NAMALWA (cell line): ENCODE results near the gene PTGR3.

Experiments used
- DNase-seq: peaks from one replicate; pipeline ENCODE4 v3.0.0-alpha.2; 2015; ENCODE audit warnings: low spot score

The PTGR3 gene

DNA sequence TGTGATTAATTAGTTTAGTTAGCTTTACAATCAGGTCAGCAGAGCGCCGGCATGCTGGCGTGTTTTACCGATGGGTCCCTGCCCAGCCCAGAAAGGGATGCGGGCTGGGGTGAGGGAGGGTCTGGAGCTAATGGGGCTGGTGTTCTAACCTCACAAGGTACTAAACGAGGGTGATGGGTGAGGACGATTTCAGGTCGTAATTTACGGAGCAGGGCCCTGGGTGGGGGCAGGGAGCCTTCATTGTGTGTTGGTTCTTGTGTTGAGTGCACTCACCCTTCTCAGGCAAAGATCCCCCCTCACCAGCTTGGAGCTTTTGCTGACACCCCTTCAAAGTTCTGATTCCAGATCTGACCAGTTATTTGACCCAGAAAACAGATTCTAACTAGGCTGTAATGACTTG is 39.5 kb downstream of the PTGR3 start:
- DNase-seq, result no peak

DNA sequence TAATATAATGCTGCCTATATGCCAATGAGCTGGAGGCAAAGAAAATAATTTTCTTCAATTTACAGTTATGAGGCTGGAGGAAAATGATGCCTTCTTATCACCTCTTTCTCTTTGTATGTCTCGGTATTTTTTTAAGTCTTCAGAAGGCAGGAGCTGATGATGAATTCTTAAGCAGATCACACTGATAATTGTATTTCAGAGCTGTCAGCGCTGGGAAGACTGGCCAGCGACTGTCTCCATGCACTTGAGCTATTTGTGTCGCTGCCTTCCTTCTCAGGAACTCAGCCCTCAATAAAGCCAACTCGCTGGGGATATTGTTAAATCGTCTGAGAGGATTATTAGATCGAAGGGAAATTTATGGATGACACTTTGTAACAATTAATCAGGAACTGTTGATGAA is 40.3 kb downstream of the PTGR3 start:
- no peak for DNase-seq

DNA sequence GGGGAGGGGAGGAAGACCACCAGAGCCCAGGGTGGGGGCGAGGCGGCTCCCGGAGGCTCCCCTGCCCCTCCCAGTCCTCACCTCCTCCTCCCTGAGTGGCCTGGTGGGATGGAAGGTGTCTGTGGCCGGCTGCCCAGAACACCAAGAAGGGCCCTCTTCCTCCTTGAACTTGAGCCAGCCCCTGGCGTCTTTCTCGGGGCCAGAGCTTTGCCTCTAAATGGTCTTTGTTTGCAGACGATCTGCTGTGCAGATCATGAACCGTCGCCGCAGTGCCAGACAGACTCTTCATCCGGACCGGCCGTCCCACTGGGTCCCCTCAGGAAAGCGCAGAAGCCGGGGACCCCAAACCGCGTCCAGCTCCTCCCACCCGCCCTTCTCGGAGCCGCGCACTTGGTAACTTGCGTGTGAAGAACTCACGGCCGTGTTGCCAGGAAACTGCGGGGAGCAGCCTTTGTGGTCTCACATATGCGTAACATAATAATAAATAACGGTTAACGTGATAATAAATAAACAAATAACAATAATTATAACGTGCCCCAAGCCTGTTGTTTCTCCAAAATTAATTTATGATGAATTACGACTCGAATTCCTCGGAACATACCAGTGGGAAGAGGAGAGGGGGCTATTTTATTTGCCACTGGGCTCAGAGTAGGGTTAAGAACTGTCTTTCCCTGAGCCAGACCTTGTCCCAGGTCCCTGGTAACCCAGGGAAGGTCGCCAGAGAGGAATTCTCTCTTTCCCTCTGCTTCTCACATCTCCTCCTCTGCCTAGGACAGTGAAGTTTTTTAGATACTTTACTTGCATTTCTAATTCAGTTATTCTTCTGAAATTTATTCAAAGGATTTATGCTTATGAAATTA is 41.0 kb downstream of the PTGR3 start:
- no peak for DNase-seq

DNA sequence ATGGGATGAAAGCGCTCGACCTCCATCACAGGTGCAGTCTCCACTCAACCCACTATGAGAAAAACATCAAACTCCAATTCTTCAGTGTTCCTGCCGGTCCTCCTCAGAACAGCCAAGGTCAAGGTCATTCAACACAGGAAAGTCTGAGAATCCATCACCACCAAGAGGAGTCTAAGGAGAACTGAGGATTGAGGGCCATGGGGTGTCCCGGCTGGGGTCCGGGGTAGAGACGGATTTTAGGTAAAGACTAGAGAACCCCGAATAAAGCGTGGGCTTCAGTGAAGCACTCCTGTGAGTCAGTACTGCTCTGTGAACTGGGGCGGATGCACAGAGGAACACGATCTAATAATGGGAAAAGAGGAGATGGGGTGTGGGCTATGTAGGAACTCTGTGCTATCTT is 41.8 kb downstream of the PTGR3 start:
- DNase-seq, result no peak

DNA sequence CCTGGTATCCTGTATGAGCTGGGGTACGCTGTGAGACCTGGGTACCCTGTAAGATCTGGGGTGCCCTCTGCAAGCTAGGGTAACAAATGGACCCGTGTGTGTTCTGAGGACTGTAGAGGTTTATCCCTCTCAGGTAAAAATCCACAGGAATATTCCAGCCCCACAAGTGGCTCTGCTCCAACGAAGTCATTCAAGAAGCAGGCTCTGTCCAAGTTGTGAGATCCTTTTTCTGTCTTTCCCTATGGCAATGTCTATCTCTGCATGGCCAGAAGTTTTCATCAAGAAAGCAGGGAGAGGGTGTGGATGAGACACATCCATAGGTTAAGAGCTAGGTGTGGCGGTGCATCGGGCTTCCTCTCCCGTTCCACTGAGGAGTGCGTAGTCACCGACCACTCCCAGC is 43.0 kb downstream of the PTGR3 start:
- DNase-seq, result no peak

DNA sequence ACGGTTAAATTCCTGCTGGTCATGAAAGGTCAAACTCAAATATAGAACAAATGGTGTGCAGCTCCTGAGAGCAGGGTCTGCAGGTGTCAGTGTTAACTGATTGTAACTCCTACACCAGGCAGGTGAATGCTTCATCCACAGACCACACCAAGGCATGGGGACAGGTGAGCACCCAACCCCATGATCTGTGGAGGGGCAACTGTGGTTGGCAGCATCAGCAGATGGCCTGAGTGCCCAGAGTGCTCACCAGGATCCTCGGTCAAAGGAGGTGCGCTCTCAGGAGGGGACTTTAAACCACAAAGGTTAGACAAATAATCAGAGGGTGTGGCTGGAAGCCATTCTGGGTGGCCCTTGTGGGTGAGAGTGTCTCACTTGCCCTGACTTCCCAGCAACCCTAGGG is 44.5 kb downstream of the PTGR3 start:
- no peak for DNase-seq

DNA sequence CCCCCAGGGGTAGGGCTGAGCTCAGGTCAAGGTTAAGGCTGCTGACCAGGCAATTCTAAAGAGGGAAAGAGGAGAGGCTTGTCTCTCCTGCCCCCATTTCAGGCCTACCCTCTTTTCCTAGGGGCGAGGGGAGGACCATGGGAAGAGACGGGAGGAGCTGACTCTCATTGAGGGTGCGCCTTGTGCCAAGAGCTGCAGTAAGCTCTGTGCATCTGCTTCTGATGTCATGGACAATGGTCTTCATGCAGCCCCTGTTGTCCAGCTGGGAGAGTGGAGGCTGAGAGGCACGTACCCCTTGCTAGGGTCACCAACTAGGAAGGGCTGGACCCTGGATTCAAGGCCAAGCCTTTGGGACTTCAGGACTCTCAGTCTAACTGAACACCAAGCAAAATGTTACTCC is 45.2 kb downstream of the PTGR3 start:
- DNase-seq, result no peak

DNA sequence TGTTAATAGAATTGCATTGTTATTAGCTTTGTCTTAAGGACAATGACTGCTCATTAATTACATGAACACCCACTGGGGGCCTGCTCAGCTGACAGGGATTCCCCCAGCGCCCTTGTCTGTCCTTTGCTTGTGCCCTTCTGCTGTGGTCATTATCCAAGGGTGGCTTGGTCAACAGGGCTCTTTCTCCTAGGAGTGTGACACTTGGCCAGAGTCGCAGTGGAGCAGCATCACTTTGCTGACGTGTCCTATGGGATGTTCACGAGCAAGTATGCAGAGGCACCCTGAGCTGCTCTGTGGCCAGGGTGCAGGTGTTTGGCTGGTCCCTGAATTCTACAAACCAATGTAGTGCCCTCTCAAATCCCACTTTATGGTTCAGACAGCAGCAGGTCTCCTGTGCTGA is 46.0 kb downstream of the PTGR3 start:
- no peak for DNase-seq

DNA sequence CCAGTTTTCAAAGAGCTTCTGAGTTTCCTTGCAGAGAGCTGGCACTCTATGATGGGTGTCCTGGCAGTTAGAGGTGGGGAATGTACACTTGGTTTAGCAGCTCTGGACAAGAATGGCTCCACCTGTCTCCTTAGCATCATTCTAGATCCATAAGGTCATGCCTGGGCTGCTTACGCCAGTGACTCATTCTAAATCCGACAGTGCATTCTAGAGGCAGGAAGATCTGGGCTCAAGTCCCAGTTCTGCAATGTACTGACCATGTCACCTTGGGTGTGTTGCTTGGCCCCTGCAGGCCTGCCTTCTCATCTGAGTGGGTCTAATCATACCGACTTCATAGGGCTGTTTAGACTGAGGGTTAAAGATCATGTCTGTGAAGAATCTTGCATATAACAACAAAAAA is 46.5 kb downstream of the PTGR3 start:
- DNase-seq, result no peak

DNA sequence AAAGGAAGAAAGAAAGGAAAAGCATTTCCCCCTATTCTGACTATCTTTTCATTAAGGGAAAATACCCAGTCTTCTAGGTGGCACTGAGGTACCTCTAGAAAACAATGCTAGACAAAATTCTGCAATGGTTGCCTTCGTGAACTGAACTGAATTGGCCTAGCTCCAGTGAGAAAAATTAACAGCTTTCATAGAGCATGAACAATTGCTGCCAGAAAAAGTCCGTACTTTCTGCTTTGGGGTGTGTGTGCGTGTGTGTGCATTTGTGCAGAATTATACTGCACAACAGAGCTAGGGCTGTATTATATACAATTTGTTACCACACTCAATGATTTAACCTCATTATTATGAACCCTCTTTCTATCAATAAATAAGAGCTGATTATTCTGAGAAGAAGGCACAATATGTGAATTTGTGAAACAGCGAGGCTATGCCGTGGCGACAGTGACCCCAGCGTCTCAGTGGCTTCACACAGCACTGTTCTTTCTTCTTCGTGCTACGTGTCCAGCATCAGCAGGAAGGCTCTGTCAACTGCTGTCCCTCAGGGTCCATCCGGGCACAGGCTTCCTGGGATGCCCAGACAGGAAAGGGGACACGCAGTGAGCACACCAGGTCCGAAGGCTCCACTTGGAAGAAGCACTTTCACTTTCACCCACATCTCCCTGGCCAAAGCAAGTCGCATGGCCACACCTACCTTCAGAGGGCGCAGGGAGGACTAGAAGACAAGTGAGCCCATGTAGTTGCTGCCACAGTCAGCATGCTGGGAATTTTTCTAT is 47.5 kb downstream of the PTGR3 start:
- DNase-seq, result peak; percentile 15

DNA sequence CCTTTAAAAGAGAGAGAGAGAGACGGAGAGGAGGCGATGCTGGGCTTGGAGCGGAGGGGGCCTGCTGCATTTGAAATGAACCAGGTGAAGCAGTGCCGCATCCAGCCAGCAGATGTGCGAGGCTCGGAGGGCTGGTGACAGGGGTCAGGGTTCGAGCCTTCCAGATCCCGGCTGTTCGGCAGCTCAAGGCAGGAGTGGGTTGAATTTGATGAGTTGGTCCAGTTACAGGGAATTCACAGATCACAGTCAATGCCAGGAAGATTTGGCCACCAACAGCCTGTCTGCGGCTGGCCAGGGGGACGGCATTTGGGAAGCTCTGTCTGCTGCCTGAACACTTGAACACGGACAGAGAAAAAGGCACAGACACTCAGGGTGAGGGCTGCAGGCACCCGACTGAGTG is 48.6 kb downstream of the PTGR3 start:
- DNase-seq, result no peak

DNA sequence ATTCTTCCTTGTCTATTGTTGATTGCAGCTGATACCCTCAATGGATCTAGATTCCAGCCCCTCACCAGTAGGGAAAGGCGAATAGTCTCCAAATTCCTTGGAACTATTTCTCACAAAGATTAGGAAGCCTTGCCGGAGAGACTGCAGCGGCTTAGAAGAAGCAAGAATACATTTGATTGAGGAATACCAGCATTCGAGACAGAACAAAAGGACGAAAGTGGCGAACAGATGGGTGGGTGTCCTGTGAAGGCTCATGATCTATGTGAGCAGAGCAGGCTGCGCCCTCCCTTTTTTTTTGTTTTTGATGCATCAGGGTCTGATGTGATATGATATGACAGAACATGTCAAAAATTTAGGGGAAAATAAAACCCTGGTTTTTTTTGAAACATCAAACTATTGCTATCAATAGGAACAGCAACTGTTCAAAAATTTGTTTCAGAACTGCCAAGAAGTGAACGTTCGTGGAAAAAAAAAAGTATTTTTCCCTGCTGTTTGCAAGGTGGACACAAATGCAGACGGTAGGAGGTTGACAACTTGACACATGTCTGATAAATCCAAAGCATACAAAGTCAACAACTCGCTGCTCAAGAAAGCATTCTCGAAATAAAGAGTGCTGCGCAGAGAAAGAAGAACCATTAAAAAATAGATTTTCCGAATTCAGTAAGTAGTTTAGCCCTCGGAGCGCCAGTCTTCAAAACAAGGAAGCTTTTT is 49.1 kb downstream of the PTGR3 start:
- no peak for DNase-seq

DNA sequence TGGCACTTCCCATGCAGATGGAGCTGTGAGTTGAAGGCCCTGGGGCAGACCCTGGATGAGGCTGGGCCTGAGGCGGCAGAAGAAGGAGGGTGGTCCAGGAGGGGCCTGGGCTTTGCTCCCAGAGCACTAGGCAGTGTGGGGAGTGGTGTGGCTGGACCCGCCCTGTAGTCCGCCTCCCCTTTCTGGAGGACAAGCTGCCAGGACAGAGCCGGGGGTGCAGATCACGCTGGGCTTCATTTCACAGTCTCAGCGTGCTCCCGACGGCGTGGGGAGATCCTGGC is 49.8 kb downstream of the PTGR3 start:
- DNase-seq, result no peak
